K562 (cell line): ENCODE data around the gene RAB5A. TPM values are rescaled to one million over a fixed set of nuclear protein-coding genes. Genes with fewer than 3 reads are reported as not detected.

Experiments
- ATAC-seq: fragments of 200-7000 bp; cut with Tn5 transposase; 3 replicates; pipeline ENCODE4 v1.9.1; 2020; ENCODE audit warnings: moderate library complexity
- BruUV-seq: library from RNA; stranded (reverse); fragments of 400-500 nt; replicated peaks from 2 replicates; lab custom pipeline; 2021; lab: Mats Ljungman, UMichigan
- CTCF ChIA-PET: fragments of 300-600 bp; formaldehyde crosslinking; extraction: SDS; loops from one replicate; lab custom pipeline; 2021; ENCODE audit warnings: low intra/inter-chr PET ratio; lab: Yijun Ruan, JAX
- POLR2A ChIA-PET: fragments of 300-600, 350-650 bp; sonication (Branson Sonifier 250); formaldehyde crosslinking; extraction: SDS; loops from one replicate; lab custom pipeline; 2021; ENCODE audit warnings: antibody characterized with exemption, inconsistent platforms; lab: Yijun Ruan, JAX
- DNase-seq, 4 experiments: peaks; one replicate each; pipeline versions ENCODE4 v3.0.0 to v3.0.0-alpha.2; 2011 to 2018; ENCODE audit warnings: low spot score in 3 of 4, mixed read lengths in 3 of 4; ENCODE audit errors: extremely low read depth in 1 of 4
- FAIRE-seq: peaks from 2 replicates; lab custom pipeline; 2011; peaks lifted over from hg19 to GRCh38; lab: Jason Lieb, UNC
- H2AFZ ChIP-seq: 2 replicates; pipeline ENCODE4 v1.6.0; 2011; ENCODE audit warnings: low read depth, low read length, control low read depth, inconsistent platforms
- H3K27ac ChIP-seq: fragments of 200-600 bp; 3 replicates; pipeline ENCODE4 v1.8.0; 2011; ENCODE audit warnings: low read depth, mild to moderate bottlenecking, control low read depth, inconsistent platforms, low read length, moderate library complexity, mixed read lengths; ENCODE audit errors: extremely low read depth
- H3K27me3 ChIP-seq, 2 experiments: fragments of 300-600 bp in 1 of 2; 2 replicates in 1 of 2; 3 replicates in 1 of 2; pipeline versions ENCODE4 v1.6.0 to v1.8.0; 2011; ENCODE audit warnings: inconsistent platforms in 2 of 2, low read length in 2 of 2, mild to moderate bottlenecking in 1 of 2, mixed read lengths in 1 of 2, moderate library complexity in 1 of 2; ENCODE audit not compliant: control insufficient read depth in 2 of 2, insufficient read depth in 2 of 2
- H3K36me3 ChIP-seq: fragments of 300-600 bp; 3 replicates; pipeline ENCODE4 v1.8.0; 2011; ENCODE audit warnings: mild to moderate bottlenecking, low read length, inconsistent platforms; ENCODE audit not compliant: control insufficient read depth, insufficient read depth
- H3K4me1 ChIP-seq, 2 experiments: fragments of 200-600 bp in 1 of 2; replicated peaks in 1 of 2; 2 replicates in 1 of 2; 3 replicates in 1 of 2; pipeline versions ENCODE4 v1.5.1 to v1.8.0; 2011; ENCODE audit warnings: inconsistent platforms in 2 of 2, low read length in 2 of 2, mild to moderate bottlenecking in 1 of 2, mixed read lengths in 1 of 2, moderate library complexity in 1 of 2; ENCODE audit not compliant: control insufficient read depth in 2 of 2, insufficient read depth in 2 of 2
- H3K4me2 ChIP-seq: 2 replicates; pipeline ENCODE4 v1.6.1; 2011; ENCODE audit warnings: low read length, control low read depth, inconsistent platforms, mixed read lengths; ENCODE audit not compliant: insufficient read depth
- H3K4me3 ChIP-seq: fragments of 200-600 bp; sonication (generic), shearing (Covaris generic); 2 replicates; pipeline ENCODE4 v1.5.1; 2016; ENCODE audit warnings: control low read depth, inconsistent platforms
- H3K79me2 ChIP-seq: fragments of 200-600 bp; 3 replicates; pipeline ENCODE4 v1.8.0; 2011; ENCODE audit warnings: low read length, inconsistent platforms; ENCODE audit not compliant: control insufficient read depth, insufficient read depth
- H3K9ac ChIP-seq, 2 experiments: 2 replicates each; pipeline versions ENCODE4 v1.6.0 to v1.6.1; 2011; ENCODE audit warnings: low read depth in 2 of 2, low read length in 2 of 2, control low read depth in 1 of 2, inconsistent platforms in 1 of 2, mild to moderate bottlenecking in 1 of 2, mixed read lengths in 1 of 2; ENCODE audit not compliant: insufficient read depth in 1 of 2
- H3K9me1 ChIP-seq: one replicate; pipeline ENCODE4 v1.6.0; 2011; ENCODE audit warnings: inconsistent platforms, mild to moderate bottlenecking, low read length, moderate library complexity; ENCODE audit not compliant: control insufficient read depth, insufficient read depth
- H3K9me3 ChIP-seq: replicated peaks from 2 replicates; pipeline ENCODE4 v1.5.1; 2011; ENCODE audit warnings: low read depth, low read length, inconsistent platforms; ENCODE audit not compliant: control insufficient read depth, insufficient read depth
- H4K20me1 ChIP-seq: replicated peaks from 2 replicates; pipeline ENCODE4 v1.6.1; 2011; ENCODE audit warnings: low read length, inconsistent platforms, mixed read lengths; ENCODE audit not compliant: control insufficient read depth, insufficient read depth
- ARID1B ChIP-seq: fragments of 450-650 bp; IDR thresholded peaks from 2 replicates; pipeline ENCODE4 v1.6.1; 2016; ENCODE audit warnings: antibody characterized with exemption, mild to moderate bottlenecking, inconsistent platforms
- ATF1 ChIP-seq, 2 experiments: fragments of 450-650 bp in 1 of 2; IDR thresholded peaks; 2 replicates each; pipeline ENCODE4 v1.6.1; 2016; ENCODE audit warnings: missing compliant biosample characterization in 1 of 2, missing genetic modification characterization in 1 of 2
- CBFA2T2 ChIP-seq: fragments of 450-650 bp; conservative IDR thresholded peaks from 2 replicates; pipeline ENCODE4 v1.6.1; 2017; ENCODE audit warnings: mild to moderate bottlenecking
- CBFA2T3 ChIP-seq: fragments of 450-650 bp; IDR thresholded peaks from 2 replicates; pipeline ENCODE4 v1.6.1; 2017
- EHMT2 ChIP-seq: fragments of 450-650 bp; IDR thresholded peaks from 2 replicates; pipeline ENCODE4 v1.6.1; 2018; ENCODE audit warnings: antibody characterized with exemption
- EWSR1 ChIP-seq: fragments of 450-650 bp; IDR thresholded peaks from 2 replicates; pipeline ENCODE4 v1.6.1; 2018; ENCODE audit warnings: borderline replicate concordance, mild to moderate bottlenecking, low read depth, moderate library complexity; ENCODE audit not compliant: partially characterized antibody
- HDAC1 ChIP-seq, 2 experiments: fragments of 450-650 bp; IDR thresholded peaks; 2 replicates each; pipeline ENCODE4 v1.6.1; 2016 to 2017; ENCODE audit warnings: inconsistent platforms in 1 of 2, mild to moderate bottlenecking in 1 of 2, moderate library complexity in 1 of 2
- HDGF ChIP-seq: fragments of 450-650 bp; IDR thresholded peaks from 2 replicates; pipeline ENCODE4 v1.6.1; 2016
- MTA2 ChIP-seq: fragments of 450-650 bp; IDR thresholded peaks from 2 replicates; pipeline ENCODE4 v1.6.1; 2016; ENCODE audit warnings: low read depth
- PKNOX1 ChIP-seq: fragments of 450-650 bp; IDR thresholded peaks from 2 replicates; pipeline ENCODE4 v1.6.1; 2016
- TAL1 ChIP-seq: fragments of 450-650 bp; IDR thresholded peaks from 2 replicates; pipeline ENCODE4 v1.6.1; 2016; ENCODE audit warnings: mild to moderate bottlenecking
- TCF3 ChIP-seq: sonication (generic); formaldehyde crosslinking; IDR thresholded peaks from 2 replicates; pipeline ENCODE4 v1.4.0; 2020; ENCODE audit warnings: mild to moderate bottlenecking, missing genetic modification reagents
- TEAD4 ChIP-seq, 2 experiments: sonication (generic) in 1 of 2; formaldehyde crosslinking in 1 of 2; IDR thresholded peaks; 2 replicates each; pipeline versions ENCODE4 v1.6.1 to v1.8.0; 2012 to 2022; ENCODE audit warnings: borderline replicate concordance in 1 of 2, inconsistent platforms in 1 of 2, low read length in 1 of 2, mild to moderate bottlenecking in 1 of 2, missing genetic modification reagents in 1 of 2
- ZBTB12 ChIP-seq: fragments of 250-450 bp; sonication (Bioruptor Pico); IDR thresholded peaks from 2 replicates; pipeline ENCODE4 v1.4.0; 2020
- ZKSCAN8 ChIP-seq: fragments of 200-800 bp; sonication (Bioruptor generic); IDR thresholded peaks from 2 replicates; pipeline ENCODE4 v1.6.1; 2016; ENCODE audit warnings: missing genetic modification characterization, missing compliant biosample characterization
- whole genome bisulfite sequencing: fragments of 100-300 bp; shearing (Covaris generic); methylation state at CpG from one replicate; pipeline ENCODE4 v1.1.6; 2016; ENCODE audit warnings: low coverage, mixed read lengths; ENCODE audit not compliant: insufficient coverage; ENCODE audit errors: missing lambda C conversion rate; 5-methylcytosine and 5-hydroxymethylcytosine counted together
- in situ Hi-C: fragments of 300-500 bp; cut with MboI; formaldehyde crosslinking; loops from 4 replicates; pipeline ENCODE4 v1.15.0; 2018; ENCODE audit warnings: inconsistent platforms, mixed read lengths
- intact Hi-C: fragments of 100-400 bp; cut with micrococcal nuclease; formaldehyde crosslinking; loops from 2 replicates; pipeline ENCODE4 v1.14.2; 2022
- polyA plus RNA-seq, 8 experiments: library from polyadenylated mRNA; depleted of rRNA in 4 of 8; stranded (reverse) in 5 of 8; unstranded in 3 of 8; fragments of >200 nt; fragmentation: Nextera tagmentation in 2 of 8; fragmentation: Illumina TruSeq in 1 of 8; extraction: Ambion mirVana in 2 of 8; extraction: Trizol in 1 of 8; gene quantifications; 2 replicates each; pipeline versions ENCODE4 v1.2.1 to v1.2.3, GENCODE V29; 2011 to 2014; ENCODE audit warnings: inconsistent platforms in 1 of 8, missing spikeins in 1 of 8
- total RNA-seq, 7 experiments: library from RNA; depleted of rRNA in 6 of 7; stranded (reverse); fragments of >200 nt in 6 of 7; fragmentation: Illumina TruSeq in 2 of 7; extraction: Trizol in 2 of 7; gene quantifications; 2 replicates each; pipeline versions ENCODE4 v1.2.1 to v1.2.3, GENCODE V29; 2011 to 2021; ENCODE audit warnings: low replicate concordance in 1 of 7
- TF ChIP-seq, protein P1 (sequence below): fragments of 250-450 bp; sonication (Bioruptor Pico); IDR thresholded peaks from 2 replicates; pipeline ENCODE4 v1.6.1; 2021; ENCODE audit warnings: mild to moderate bottlenecking
- TF ChIP-seq, protein P2 (sequence below): fragments of 450-650 bp; formaldehyde crosslinking; IDR thresholded peaks from 2 replicates; pipeline ENCODE4 v1.4.0; 2020; ENCODE audit warnings: mild to moderate bottlenecking, moderate library complexity

The RAB5A gene
- total and polyA plus RNA-seq, 9 of the 15 experiments (the other 6 are each of a cell fraction or from before 2014, with no cell fraction given): 28.3 to 64.2 (median 49.0) TPM

GRCh38 chr3:20013396-20013795, 66.5 kb downstream of the RAB5A start:
- H3K79me2 ChIP-seq: no peaks in the 10 kb centered on the region
- H3K27ac ChIP-seq: no peak overlapping the region
- POLR2A ChIA-PET: interaction anchor here (0.6 to 3.0 kb wide), 4 partner anchors 11 to 172 kb away, joined by 3 to 15 read pairs (median 4); partner anchors contain the start of gene SGO1
- peak in 3 of 4 experiments; percentile 34 to 60 (median 41) for DNase-seq
- H3K4me2 ChIP-seq: no peak overlapping the region
- no peaks in the 10 kb centered on the region for H3K27me3 ChIP-seq
- H3K4me3 ChIP-seq: no peak overlapping the region
- no peaks in the 10 kb centered on the region for H3K9me1 ChIP-seq
- peak; percentile 56 for ATAC-seq
- H3K9ac ChIP-seq: peak overlapping the region in 1 of 2 experiments; percentile 60; a peak in 1 of 4 replicates
- in situ Hi-C loops: no loop called here
- CTCF ChIA-PET: no interaction called here
- no peaks in the 10 kb centered on the region for H3K9me3 ChIP-seq
- H4K20me1 ChIP-seq: no peaks in the 10 kb centered on the region
- 18% methylated on average over 1 of the region's 1 CpG for WGBS
- intact Hi-C loops: no loop called here
- no TSS peak for BruUV-seq
- peaks cover 23 to 29% of the 10 kb centered on the region in 2 experiments; a peak in 4 of 5 replicates for H3K4me1 ChIP-seq
- peak overlapping the region; percentile 23 for H2AFZ ChIP-seq
- H3K36me3 ChIP-seq: no peaks in the 10 kb centered on the region
- FAIRE-seq: peak; percentile 26
- TF ChIP-seq HDGF: peak; percentile 64; the same call in 1 of the 2 replicates
- TF ChIP-seq ATF1 (CRISPR knock-in tag; IDR thresholded peaks at IDR 0.05): no peak
- TF ChIP-seq ATF1 (tag; IDR thresholded peaks at IDR 0.05): no peak
- TF ChIP-seq TCF3 (CRISPR knock-in tag): peak; percentile 39; the same call in 1 of the 2 replicates
- TF ChIP-seq PKNOX1: peak; percentile 10; the same call in 1 of the 2 replicates
- TF ChIP-seq ZBTB12: no peak
- peak in 1 of 2 experiments; percentile 33; a peak in 1 of 4 replicates for TF ChIP-seq HDAC1 (IDR thresholded peaks at IDR 0.05)
- TF ChIP-seq TAL1: peak; percentile 16; the same call in 1 of the 2 replicates
- 0 out of 2 replicates have a peak, but pooled peaks have one; percentile 41 for TF ChIP-seq TEAD4 (IDR thresholded peaks at IDR 0.05; ENCODE audit: low read length)
- no peak for TF ChIP-seq TEAD4 (CRISPR knock-in tag; IDR thresholded peaks at IDR 0.05; ENCODE audit: borderline replicate concordance)
- peak; percentile 67; the same call in 1 of the 2 replicates for TF ChIP-seq EHMT2
- TF ChIP-seq CBFA2T3: peak; percentile 76
- 0 out of 2 replicates have a peak, but pooled peaks have one; percentile 34 for TF ChIP-seq MTA2
- TF ChIP-seq ARID1B: peak; percentile 30; the same call in 1 of the 2 replicates
- TF ChIP-seq, protein P1, sequence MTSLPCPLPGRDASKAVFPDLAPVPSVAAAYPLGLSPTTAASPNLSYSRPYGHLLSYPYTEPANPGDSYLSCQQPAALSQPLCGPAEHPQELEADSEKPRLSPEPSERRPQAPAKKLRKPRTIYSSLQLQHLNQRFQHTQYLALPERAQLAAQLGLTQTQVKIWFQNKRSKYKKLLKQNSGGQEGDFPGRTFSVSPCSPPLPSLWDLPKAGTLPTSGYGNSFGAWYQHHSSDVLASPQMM (CRISPR knock-in tag): no peak
- TF ChIP-seq CBFA2T2: peak; percentile 66; the same call in 1 of the 2 replicates
- TF ChIP-seq, protein P2, sequence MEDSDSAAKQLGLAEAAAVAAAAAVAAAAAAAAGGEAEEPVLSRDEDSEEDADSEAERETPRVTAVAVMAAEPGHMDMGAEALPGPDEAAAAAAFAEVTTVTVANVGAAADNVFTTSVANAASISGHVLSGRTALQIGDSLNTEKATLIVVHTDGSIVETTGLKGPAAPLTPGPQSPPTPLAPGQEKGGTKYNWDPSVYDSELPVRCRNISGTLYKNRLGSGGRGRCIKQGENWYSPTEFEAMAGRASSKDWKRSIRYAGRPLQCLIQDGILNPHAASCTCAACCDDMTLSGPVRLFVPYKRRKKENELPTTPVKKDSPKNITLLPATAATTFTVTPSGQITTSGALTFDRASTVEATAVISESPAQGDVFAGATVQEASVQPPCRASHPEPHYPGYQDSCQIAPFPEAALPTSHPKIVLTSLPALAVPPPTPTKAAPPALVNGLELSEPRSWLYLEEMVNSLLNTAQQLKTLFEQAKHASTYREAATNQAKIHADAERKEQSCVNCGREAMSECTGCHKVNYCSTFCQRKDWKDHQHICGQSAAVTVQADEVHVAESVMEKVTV (CRISPR knock-in tag): no peak
- no peak for TF ChIP-seq EWSR1
- TF ChIP-seq ZKSCAN8 (CRISPR knock-in tag): no peak
